HPDE6-E6E7 (cell line): ENCODE measurements around the gene CHAD.

Source experiments
- DNase-seq: peaks from one replicate; pipeline ENCODE4 v3.0.0; 2011; ENCODE audit warnings: missing footprints; ENCODE audit errors: extremely low spot score

The CHAD gene, protein sequence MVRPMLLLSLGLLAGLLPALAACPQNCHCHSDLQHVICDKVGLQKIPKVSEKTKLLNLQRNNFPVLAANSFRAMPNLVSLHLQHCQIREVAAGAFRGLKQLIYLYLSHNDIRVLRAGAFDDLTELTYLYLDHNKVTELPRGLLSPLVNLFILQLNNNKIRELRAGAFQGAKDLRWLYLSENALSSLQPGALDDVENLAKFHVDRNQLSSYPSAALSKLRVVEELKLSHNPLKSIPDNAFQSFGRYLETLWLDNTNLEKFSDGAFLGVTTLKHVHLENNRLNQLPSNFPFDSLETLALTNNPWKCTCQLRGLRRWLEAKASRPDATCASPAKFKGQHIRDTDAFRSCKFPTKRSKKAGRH

DNA sequence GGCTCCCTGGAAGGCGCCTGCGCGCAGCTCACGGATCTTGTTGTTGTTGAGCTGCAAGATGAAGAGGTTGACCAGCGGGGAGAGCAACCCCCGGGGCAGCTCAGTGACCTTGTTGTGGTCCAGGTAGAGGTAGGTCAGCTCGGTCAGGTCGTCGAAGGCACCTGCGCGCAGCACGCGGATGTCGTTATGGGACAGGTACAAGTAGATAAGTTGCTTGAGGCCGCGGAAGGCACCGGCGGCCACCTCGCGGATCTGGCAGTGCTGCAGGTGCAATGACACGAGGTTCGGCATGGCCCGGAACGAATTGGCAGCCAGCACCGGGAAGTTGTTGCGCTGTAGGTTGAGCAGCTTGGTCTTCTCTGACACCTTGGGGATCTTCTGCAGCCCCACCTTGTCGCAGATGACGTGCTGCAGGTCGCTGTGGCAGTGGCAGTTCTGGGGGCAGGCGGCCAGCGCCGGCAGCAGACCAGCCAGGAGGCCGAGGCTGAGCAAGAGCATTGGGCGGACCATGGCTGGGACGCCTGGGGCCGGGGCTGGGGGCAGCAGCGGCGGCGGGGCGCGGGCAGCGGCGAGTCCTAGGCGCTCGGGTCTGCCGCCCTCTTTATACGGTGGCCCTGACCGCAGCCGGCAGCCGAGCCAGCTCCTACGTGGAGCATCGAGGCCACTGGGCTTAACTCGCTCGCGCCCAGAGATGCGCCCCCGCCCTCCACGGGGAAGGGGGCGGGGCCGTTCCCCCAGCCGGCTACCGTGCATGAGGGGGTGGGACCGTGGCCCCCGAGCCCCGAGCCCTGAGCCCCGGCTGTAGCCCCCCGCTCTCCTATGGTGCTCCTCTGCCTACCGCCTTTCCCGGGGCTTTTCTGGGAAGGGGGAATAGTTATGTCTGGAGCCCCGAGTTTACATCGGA, at the start of gene CHAD:
Gene CHAD (minus strand): TSS at position 577 of the 904 bp plus-strand sequence. CDS start 67 bp downstream, at position 510.
- DNase-seq = no peak

DNA sequence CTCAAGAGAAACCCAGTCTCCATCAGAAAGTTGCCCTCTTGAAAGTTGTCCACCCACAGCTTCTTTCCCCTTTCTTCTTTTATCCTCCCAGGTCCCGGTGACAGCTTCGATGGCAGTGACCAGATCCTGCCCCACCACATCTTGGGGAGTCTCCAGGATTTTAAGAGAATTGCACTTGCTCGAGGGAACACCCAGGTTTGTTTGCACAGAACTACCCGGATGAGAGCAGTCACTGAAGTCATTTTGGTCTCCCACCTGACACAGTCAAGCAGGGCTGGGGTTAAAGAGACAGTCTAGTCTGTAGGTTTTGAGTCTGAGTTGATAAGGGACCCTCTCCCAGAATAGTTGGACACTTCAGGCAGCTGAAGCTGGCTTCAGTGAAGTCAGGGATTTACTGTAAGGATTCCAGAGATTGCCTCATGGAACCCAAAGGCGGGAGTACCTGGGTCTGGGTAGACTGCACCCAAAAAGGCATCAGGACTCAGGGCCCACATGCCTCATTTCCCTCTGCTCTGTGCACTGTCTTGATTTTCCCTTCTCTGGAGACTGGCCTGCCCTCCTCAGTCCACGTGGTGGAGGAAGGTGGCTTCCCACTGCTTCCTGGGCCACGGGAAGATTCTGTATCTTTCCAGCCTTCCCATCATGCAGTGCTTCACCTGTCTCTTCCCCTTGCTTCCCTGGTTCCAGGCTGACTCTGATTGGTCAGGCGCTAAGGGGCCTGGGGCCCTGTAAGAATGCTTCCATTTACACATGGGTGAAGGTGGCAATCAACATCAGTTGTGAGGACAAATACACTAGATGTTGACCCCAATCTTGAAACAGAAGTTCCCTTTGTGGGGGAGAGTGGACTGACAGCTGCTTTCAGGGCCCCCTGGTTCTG, 49.1 kb upstream of the CHAD start:
- no peak for DNase-seq

DNA sequence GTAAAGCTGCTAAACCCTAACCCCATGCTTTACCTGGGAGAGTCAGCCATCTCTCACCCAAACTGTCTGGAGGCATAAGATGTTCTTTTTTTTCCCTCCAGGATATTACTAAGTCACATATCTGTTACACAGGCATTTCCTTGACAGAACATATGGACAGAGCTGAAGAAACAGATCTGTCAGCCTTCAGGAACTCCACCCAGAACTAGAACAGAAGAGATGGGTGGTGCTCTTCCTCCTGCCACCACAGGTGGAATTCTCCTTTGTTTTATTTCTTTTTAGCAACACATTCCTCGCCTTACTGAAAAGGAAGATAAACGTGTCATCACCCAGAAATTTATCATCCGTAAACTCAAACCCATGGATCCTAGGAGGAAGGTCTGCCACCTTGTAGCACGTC, 48.3 kb upstream of the CHAD start:
- no peak for DNase-seq

DNA sequence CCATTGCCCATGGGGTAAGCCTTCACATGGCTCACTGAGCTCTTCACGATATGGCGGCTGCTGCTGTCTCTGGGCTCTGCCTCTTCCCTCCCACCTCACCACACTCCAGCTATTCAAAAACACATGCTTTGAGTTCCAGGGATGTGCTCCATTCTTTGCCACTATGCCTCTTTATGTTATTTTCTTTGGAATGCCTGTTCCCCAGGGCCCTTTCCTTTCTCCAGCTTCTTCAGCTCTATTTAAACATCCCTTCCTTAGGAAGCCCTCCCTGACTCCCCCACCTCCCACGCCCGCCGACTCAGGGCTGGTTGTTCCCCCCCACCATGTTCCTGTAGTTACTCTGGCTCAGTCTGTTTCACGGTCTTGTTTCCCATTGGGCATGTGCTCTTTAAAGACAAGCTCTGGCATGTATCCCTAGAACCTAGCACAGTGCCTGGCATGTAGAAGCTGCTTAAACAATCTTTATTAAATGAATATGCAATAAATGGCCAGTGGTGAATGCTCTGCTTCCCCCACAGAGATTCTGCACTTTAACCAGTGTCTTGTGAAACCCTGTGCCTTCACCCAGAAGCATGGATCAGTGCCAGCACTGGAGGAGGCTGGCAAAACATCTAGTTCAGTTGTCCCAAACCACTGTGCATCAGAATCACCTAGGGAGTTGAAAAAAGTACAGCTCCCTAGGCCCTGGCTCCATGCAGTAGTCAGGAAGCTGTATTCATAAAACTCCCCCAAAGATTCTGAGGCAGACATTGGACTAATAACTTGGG, 46.4 kb upstream of the CHAD start:
- no peak for DNase-seq

DNA sequence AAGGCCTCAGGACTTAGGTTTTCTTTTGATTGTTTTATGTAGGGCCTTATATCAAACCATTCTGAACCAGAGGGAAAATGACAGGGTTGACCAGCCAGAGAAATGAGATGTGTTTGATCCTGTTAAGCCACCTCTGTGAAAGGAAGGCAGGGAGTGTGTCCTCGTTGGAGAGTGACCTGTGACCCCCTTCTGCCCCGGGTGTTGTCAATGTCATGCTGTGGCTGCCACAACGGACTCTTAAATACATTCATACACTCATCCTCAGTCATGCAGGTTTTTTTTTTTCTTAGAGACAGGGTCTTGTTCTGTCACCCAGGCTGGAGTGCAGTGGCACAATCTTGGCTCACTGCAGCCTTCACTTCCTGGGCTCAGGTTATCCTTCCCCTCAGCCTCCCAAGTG, 45.7 kb upstream of the CHAD start:
- DNase-seq = no peak

DNA sequence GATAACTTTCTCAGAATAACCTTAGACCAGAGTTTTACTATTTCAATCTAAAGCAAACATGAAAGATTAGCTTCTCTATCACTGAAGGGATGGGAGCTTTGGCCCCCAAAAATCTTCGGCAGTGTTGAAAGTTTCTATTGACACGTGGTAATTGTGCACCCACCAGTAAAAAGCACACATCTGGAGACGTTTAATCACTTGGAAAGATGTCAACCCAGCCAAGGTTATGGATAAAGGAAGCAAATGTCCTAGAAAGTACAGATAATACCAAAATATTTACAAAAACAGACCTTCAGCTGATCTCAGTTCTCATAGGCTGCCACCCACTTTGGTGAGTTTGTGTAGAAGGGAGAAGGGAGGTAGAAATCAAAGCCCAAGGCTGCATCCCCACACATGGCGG, 44.8 kb upstream of the CHAD start:
- DNase-seq = no peak

DNA sequence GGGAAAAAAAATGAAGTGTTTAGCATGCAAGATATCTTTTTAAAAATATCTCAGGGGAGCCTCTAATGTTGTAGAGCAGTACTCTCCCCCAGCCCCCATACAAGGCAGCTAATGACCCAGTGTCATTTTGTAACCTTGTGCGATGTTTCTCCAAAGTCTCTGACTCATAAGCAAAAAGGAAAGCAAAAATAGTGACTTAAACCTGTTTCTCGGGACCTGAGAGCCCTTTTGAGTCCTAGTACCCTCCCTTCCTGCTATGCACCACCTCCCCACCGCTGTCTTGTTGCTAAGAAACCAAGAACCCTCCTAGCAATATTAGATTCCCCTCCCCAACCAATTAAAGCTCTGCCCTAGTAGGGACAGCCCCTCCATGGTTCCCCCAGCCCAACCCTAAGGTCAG, 42.4 kb upstream of the CHAD start:
- DNase-seq = peak; percentile 52

DNA sequence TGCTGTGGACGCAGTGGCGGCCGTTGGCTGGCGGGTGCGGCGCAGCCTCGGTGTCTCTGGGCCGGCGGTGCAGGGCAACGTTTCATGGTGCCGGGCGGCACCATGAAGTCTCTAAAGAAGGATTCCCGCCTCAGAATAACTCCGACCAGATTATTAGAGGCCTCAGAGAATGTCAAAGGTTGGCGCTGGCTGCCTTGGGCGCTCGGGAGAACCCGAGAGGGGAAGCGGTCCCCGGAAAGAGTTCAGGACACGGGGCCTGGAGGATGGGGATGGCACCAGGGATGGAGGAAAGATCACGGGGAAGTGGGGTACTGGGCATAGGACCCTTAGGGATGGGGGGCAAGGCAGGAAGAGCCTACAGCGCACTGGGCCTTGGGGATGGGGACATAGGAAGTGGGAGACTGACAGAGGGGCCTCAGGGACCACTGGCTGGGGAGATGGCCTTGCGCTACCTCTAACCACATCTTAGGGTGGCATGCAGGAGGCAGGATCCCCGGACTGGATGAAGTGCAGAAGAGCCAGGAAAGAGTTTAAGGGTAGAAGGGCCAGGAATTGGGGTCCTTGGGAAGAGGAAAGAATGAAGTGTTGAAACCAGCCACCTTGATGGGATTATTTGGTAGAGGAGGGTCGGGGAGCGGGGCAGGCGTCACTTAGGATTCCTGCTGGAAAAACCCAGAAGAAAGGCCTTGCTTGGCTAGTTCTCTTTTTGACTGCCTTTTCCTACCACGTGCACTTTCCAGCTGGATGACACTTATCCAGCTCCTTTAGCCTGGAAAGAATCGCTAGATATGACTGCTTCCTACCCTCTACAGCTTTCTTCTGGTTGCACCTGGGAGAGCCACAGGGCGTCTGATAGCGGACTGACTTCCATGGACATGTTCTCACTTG, 40.1 kb upstream of the CHAD start:
- no peak for DNase-seq

DNA sequence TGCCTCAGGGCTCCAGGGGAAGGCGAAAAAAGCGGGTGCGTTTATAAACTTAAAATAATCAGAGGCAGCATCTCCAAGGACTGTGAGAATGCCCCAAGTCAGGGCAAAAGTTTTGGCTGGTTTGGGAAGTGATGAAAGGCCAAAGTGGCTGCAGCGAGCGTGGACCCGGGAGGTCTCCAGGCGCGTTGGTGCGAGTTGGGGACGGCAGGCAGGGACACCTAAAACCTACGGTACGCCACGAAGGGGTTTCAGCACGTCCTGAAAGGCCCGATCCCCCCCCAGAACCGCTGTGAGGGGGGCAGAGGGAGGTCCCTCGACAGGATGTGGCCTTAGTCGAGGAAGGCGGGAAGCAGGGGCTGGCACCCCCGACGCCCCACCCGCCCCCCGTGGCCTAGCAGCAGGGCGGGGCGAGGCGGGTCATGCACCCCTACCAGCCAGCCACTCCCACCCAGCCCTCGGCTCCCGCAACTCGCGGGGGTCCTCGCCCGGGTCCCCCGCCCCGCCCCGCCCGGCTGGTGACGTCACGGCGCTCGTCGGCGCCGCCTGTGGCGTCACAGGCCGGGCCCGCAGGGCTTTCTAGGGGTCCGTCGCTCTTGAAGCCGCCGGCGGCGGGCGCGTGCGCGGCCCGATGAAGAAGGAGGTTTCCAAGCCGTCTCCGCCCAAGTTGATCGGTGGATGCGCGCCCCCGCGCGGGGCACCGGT, 39.3 kb upstream of the CHAD start, which contains the start of gene MYCBPAP:
Gene MYCBPAP (plus strand): TSS at position 569 of the 702 bp plus-strand sequence. CDS start 236 bp downstream, outside the sequence.
- DNase-seq = no peak

DNA sequence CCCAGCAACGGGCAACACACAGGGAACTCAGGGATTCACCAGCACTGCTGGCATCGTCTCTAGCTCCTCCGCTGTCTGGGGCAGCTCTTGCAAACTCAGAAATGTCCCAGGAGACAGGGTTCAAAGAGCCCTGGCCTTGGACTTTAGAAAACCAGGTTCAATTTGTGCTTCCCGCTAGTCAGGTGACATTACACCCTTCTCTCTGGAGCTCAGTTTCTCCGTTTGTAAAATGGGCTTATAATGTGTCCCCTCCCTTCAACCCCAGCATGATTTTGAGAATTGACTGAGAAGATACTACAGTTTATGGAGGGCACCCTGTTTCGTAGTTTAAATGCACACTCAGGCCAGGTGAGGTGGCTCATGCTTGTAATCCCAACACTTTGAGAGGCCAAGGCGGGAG, 37.6 kb upstream of the CHAD start:
- DNase-seq = no peak

DNA sequence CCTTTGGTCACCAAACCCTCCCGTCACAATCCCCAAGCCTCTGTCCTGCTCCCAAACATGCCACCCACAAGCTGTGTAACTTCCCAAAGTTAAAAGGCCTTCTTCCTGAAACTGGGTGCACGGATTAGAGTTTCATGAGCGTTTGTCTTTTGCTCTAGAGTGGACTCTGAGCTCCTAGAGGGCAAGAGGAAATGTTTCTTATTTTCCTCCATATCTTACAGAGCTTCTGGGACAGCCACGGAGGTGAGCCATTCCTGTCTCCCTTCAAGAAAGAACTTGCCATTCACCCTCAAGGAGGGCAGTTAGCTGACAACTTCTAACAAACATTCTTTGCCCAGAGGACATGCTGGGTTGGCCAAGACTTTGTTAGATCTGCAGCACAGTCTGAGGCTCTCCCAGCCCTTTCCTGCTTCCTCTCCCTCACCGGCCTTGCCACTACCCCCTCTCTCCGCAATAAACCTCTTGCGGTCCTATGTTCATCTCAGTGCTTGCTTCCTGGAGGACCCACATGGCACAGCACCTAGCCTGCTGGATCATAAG, 37.0 kb upstream of the CHAD start:
- DNase-seq = no peak

DNA sequence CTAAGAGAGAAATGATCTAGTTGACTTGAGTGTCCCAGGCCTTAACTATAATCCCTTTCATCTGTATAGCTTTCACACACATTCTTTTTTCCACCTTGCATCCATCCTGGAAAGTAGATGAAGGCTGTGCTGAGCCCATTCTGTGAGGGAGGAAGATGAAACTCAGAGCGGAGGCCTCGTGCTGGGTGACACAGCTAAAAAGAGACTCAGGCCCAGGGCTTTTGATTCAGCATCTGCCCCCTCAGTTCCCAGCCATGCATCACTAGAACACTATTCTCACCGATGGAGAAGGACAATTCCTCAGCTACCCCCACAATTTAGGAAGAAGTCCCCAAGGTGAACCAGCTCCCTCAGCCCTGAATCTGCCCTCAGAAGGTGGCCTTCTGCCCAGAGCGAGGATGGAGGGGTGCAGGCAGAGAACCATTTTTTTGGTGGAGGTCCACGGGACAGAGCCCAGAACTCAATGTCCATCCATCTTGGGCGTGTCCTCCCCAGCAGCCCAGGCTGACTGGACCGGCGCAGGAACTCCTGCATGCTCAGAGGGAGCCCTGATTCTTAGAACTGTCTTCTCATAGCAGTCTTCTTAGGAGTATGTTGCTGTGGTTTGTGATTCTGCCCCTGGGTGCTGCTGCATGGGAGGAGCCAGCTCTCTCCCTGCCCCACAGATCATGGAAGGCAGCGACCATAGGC, 33.8 kb upstream of the CHAD start:
- DNase-seq = no peak

DNA sequence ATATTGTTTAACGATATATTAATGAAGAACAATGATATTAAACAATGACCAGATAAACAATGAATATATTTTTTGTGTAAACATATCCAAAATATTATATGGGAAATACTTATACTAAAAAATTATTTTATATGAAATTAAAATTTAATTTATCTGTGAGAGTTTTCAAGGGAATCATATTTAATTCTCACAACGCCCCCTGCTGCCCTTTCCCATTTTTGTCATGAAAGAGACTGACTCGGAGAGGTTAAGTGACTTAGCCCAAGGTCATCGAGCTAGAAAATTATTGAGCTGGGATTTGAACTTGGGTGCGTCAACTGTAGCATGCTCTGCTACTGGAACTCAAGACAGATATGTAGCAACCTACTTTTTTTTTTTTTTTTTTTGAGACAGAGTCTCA, 32.4 kb upstream of the CHAD start:
- no peak for DNase-seq

DNA sequence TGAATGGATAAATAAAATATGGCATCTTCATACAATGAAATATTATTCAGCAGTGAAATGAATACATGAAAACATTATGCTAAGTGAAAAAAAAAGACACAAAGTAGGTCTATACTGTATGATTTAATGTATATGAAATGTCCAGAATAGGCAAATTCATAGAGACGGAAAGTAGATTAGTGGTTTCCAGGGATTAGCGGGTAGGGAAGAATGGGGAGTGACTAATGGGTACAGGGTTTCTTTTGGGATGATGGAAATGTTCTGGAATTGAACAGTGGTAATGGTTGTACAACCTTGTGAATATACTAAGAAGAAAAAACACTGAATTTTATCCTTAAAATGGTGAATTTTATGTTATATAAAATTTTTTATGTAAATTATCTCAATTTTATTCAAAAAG, 31.0 kb upstream of the CHAD start:
- DNase-seq = no peak

DNA sequence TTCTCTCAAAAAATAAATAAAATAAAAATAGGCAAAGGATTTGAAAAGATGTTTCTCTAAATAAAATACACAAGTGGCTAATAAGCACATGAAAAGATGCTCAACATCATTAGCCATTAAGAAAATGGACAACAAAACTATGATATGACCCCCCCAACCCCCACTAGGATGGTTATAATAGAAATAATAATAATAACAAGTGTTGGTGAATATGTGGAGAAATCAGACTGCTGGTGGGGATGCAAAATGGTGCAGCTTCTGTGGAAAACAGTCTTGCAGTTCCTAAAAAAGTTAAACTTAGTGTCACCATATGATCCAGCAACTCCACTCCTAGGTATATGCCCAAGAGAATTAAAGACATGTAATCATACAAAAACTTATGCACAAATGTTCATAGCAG, 30.6 kb upstream of the CHAD start:
- DNase-seq = no peak

DNA sequence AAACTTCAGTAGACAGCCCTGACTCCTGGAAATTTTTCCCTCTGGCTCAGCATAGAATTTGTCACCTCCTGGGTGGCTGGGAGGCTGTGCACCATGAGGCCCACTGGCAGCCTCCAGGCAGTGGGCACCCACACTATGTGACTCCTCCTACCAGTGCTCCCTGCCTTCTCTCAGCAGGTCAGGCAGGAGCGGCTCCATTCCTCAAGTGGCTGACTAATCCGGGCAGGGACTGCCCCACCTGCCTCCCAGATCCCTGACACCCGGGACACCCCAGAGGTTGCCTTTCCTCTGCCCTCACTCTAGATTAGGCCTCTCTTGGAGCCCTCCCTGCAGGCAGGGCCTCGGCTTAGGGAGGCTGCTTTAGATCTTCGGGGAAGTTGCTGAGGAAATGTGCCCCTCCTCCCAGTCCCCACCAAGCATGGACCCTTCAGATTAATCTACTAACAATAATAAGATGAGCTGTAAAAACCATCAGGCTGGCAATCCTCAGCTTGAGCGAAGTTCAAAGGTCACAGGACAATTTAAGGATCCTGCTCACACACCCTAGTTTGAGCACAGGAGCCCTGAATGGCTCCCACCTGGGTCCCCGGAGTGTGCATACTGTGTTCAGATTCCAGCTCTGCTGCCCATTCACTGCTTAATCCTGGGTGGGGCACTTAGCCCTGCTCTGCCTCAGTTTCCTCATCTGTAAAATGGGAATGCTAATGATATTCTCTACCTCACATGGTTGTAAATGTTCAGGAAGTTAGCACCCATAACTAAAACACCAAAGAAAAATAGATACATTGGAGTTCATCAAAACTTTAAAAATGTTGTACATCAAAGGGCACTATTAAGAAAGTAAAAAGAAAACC, 29.6 kb upstream of the CHAD start:
- DNase-seq = peak; percentile 77

DNA sequence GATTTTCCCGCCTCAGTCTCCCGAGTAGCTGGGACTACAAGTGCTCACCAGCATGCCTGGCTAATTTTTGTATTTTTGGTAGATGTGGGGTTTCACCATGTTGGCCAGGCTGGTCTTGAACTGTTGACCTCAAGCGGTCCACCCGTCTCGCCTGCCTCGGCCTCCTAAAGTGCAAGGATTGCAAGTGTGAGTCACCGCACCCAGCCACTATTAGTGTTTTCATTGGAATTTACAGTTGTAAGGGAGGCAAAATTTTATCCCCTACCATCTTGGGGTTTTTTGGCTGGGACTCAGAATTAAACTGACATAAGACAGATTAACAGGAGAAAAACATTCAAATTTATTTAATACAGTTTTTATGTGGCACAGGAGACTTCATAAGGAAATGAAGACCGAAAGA, 27.2 kb upstream of the CHAD start:
- DNase-seq = no peak
